ENCODE results near the gene HESX1.

GRCh38 chr3:57160765-57161538 is 38.8 kb downstream of the HESX1 start:
- no peak for TF ChIP-seq CTCF (IDR thresholded peaks at IDR 0.05)
- no peak for TF ChIP-seq POLR2A (IDR thresholded peaks at IDR 0.05)
